CD4-positive, alpha-beta T cell treated with Interleukin-1 beta for 1 hour (primary cell): ENCODE results near the gene MED9.

Experiments used
- DNase-seq, 2 donors: peaks; one replicate each; pipeline ENCODE4 v3.0.0-alpha.2; 2020 to 2022

The MED9 gene

DNA sequence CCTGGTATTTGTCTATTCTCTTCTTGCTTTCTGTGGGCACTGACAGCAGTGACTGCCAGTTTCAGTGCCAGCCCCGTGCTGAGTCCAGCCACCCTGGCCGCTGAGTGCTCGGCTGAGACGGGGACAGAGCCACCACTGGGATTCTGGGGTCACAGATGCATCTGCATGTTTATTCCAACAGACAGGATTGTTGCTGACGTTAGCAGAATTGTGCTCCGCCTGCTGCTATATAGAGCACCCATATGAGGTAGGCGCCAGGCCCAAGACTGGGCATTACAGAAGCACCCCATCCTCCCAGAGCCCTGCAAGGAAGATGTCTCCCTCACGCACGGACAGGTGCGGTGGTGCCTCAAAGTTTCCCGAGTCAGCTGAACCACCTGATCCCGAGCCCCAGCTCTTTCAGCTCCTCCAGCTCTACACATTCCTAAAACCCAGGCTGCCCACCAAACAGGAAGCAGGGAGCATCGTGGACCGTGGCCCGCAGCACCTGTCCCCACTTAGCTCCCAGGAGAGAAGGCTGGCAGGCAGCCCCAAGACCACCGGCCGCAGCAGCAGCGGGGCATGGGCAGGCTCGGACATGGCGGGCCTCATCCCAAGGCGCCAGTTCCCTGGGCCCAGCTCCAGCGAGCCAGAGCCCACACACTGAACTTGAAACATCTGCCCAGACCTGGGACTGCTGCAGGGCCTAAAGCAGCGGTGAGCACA, 64.3 kb downstream of the MED9 start:
- no peak for DNase-seq

DNA sequence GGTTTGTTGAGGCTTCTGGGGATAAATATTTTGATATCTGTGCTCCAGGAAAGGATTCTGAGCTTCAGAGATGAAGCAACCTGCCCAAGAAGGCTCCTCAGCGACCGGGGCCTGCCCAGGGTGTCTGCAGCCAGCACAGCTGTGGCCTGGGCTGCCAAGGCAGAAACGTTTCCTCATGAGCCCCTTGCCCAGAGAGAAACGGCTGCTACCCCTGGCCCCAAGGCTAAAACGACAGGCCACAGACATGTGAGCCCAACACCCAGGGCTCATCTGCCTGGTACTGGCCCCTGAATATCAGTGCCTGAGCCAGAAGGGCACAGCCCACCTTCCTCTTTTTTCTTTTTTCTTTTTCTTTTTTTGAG, 64.8 kb downstream of the MED9 start:
- DNase-seq, result no peak
